K562 (cell line): ENCODE results near the gene SLC37A3. TPM values are rescaled to one million over a fixed set of nuclear protein-coding genes. Genes with fewer than 3 reads are reported as not detected.

Experiments used
- ATF2 ChIP-seq: sonication (generic); formaldehyde crosslinking; IDR thresholded peaks from 2 replicates; pipeline ENCODE4 v1.8.1; 2022; ENCODE audit warnings: missing genetic modification reagents
- BCOR ChIP-seq: fragments of 450-650 bp; IDR thresholded peaks from 2 replicates; pipeline ENCODE4 v1.6.1; 2016
- CREM ChIP-seq: IDR thresholded peaks from 2 replicates; pipeline ENCODE4 v1.6.1; 2014; ENCODE audit warnings: antibody characterized with exemption, low read depth
- DIDO1 ChIP-seq: fragments of 450-650 bp; IDR thresholded peaks from 2 replicates; pipeline ENCODE4 v1.6.1; 2016; ENCODE audit warnings: low read depth, missing biosample characterization, missing genetic modification characterization
- GABPB1 ChIP-seq: sonication (generic); formaldehyde crosslinking; IDR thresholded peaks from 2 replicates; pipeline ENCODE4 v1.8.0; 2022; ENCODE audit warnings: mild to moderate bottlenecking, missing genetic modification reagents
- HDAC2 ChIP-seq: fragments of 450-650 bp; IDR thresholded peaks from 2 replicates; pipeline ENCODE4 v1.6.1; 2016; ENCODE audit warnings: mild to moderate bottlenecking
- HES1 ChIP-seq: fragments of 450-650 bp; IDR thresholded peaks from 2 replicates; pipeline ENCODE4 v1.6.1; 2016; ENCODE audit warnings: low read depth, mild to moderate bottlenecking, moderate library complexity
- LEF1 ChIP-seq: fragments of 450-650 bp; IDR thresholded peaks from 2 replicates; pipeline ENCODE4 v1.6.1; 2016; ENCODE audit warnings: mild to moderate bottlenecking
- NCOA4 ChIP-seq: fragments of 450-650 bp; IDR thresholded peaks from 2 replicates; pipeline ENCODE4 v1.6.1; 2018; ENCODE audit warnings: mild to moderate bottlenecking; ENCODE audit not compliant: partially characterized antibody
- NR2C2 ChIP-seq, 2 experiments: fragments of 200-800 bp in 1 of 2; sonication (Bioruptor generic) in 1 of 2; sonication (generic) in 1 of 2; formaldehyde crosslinking in 1 of 2; IDR thresholded peaks; 2 replicates each; pipeline versions ENCODE4 v1.6.1 to v1.8.0; 2016 to 2022; ENCODE audit warnings: mild to moderate bottlenecking in 1 of 2, missing compliant biosample characterization in 1 of 2, missing genetic modification characterization in 1 of 2, missing genetic modification reagents in 1 of 2
- PHB2 ChIP-seq: fragments of 450-650 bp; IDR thresholded peaks from 2 replicates; pipeline ENCODE4 v1.6.1; 2017; ENCODE audit warnings: low read depth
- SRSF3 ChIP-seq: fragments of 200-400 bp; formaldehyde crosslinking; IDR thresholded peaks from 2 replicates; pipeline ENCODE4 v1.6.1; 2016; ENCODE audit warnings: mild to moderate bottlenecking, low read length, moderate library complexity; ENCODE audit not compliant: insufficient read depth
- TCF7 ChIP-seq: sonication (generic); IDR thresholded peaks from 2 replicates; pipeline ENCODE4 v1.6.1; 2016; ENCODE audit warnings: antibody characterized with exemption, borderline replicate concordance
- TFAP4 ChIP-seq: sonication (generic); formaldehyde crosslinking; IDR thresholded peaks from 2 replicates; pipeline ENCODE4 v1.8.0; 2022; ENCODE audit warnings: missing genetic modification reagents, mild to moderate bottlenecking, moderate library complexity, borderline replicate concordance
- ZBTB43 ChIP-seq: sonication (generic); formaldehyde crosslinking; IDR thresholded peaks from 2 replicates; pipeline ENCODE4 v1.8.0; 2023; ENCODE audit warnings: mild to moderate bottlenecking, missing genetic modification reagents
- ZKSCAN1 ChIP-seq: fragments of 150-350 bp; IDR thresholded peaks from 2 replicates; pipeline ENCODE4 v1.6.1; 2016; ENCODE audit warnings: low read depth, low read length
- polyA plus RNA-seq, 8 experiments: library from polyadenylated mRNA; depleted of rRNA in 4 of 8; stranded (reverse) in 5 of 8; unstranded in 3 of 8; fragments of >200 nt; fragmentation: Nextera tagmentation in 2 of 8; fragmentation: Illumina TruSeq in 1 of 8; extraction: Ambion mirVana in 2 of 8; extraction: Trizol in 1 of 8; gene quantifications; 2 replicates each; pipeline versions ENCODE4 v1.2.1 to v1.2.3, GENCODE V29; 2011 to 2014; ENCODE audit warnings: inconsistent platforms in 1 of 8, missing spikeins in 1 of 8
- total RNA-seq, 7 experiments: library from RNA; depleted of rRNA in 6 of 7; stranded (reverse); fragments of >200 nt in 6 of 7; fragmentation: Illumina TruSeq in 2 of 7; extraction: Trizol in 2 of 7; gene quantifications; 2 replicates each; pipeline versions ENCODE4 v1.2.1 to v1.2.3, GENCODE V29; 2011 to 2021; ENCODE audit warnings: low replicate concordance in 1 of 7
- TF ChIP-seq, protein P1 (sequence below): fragments of 200-400 bp; formaldehyde crosslinking; IDR thresholded peaks from 2 replicates; pipeline ENCODE4 v1.6.1; 2017; ENCODE audit warnings: mild to moderate bottlenecking, low read depth, low read length, moderate library complexity

Gene SLC37A3
- total and polyA plus RNA-seq, 9 of the 15 experiments (the other 6 are each of a cell fraction or from before 2014, with no cell fraction given) = 11.7 to 59.1 (median 26.8) TPM

GRCh38 chr7:140317597-140317996 lies 80.7 kb downstream of the SLC37A3 start (continued):
- TF ChIP-seq ZKSCAN1 = 0 out of 2 replicates have a peak, but pooled peaks have one; percentile 11
- TF ChIP-seq NCOA4 = no peak
- peak; percentile 26; the same call in 1 of the 2 replicates for TF ChIP-seq PHB2
- TF ChIP-seq SRSF3 = no peak
- no peak for TF ChIP-seq ZBTB43 (CRISPR knock-in tag)
- peak; percentile 80; the same call in 1 of the 2 replicates for TF ChIP-seq TCF7
- no peak for TF ChIP-seq ATF2 (CRISPR knock-in tag)
- TF ChIP-seq HES1 = peak; percentile 71
- no peak for TF ChIP-seq DIDO1
- TF ChIP-seq HDAC2 = peak; percentile 62
- TF ChIP-seq GABPB1 (CRISPR knock-in tag) = 0 out of 2 replicates have a peak, but pooled peaks have one; percentile 29
- peak; percentile 57 for TF ChIP-seq CREM
- TF ChIP-seq TFAP4 = peak; percentile 55; the same call in 1 of the 2 replicates
- 0 out of 2 replicates have a peak, but pooled peaks have one; percentile 11 for TF ChIP-seq BCOR
- no peak for TF ChIP-seq LEF1
- TF ChIP-seq, protein P1, sequence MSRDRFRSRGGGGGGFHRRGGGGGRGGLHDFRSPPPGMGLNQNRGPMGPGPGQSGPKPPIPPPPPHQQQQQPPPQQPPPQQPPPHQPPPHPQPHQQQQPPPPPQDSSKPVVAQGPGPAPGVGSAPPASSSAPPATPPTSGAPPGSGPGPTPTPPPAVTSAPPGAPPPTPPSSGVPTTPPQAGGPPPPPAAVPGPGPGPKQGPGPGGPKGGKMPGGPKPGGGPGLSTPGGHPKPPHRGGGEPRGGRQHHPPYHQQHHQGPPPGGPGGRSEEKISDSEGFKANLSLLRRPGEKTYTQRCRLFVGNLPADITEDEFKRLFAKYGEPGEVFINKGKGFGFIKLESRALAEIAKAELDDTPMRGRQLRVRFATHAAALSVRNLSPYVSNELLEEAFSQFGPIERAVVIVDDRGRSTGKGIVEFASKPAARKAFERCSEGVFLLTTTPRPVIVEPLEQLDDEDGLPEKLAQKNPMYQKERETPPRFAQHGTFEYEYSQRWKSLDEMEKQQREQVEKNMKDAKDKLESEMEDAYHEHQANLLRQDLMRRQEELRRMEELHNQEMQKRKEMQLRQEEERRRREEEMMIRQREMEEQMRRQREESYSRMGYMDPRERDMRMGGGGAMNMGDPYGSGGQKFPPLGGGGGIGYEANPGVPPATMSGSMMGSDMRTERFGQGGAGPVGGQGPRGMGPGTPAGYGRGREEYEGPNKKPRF = no peak
- no peak for TF ChIP-seq NR2C2 (CRISPR knock-in tag; IDR thresholded peaks at IDR 0.05)
- TF ChIP-seq NR2C2 (tag; IDR thresholded peaks at IDR 0.05) = no peak
